Cardiac atrium fibroblast (primary cell): ENCODE results near the gene KLK8. TPM values are rescaled to one million over a fixed set of nuclear protein-coding genes. Genes with fewer than 3 reads are reported as not detected.

Source experiments
- total RNA-seq: library from RNA; depleted of rRNA; stranded (reverse); fragments of >200 nt; gene quantifications from 2 replicates; pipeline ENCODE4 v1.2.3, GENCODE V29; 2015

The KLK8 gene, protein sequence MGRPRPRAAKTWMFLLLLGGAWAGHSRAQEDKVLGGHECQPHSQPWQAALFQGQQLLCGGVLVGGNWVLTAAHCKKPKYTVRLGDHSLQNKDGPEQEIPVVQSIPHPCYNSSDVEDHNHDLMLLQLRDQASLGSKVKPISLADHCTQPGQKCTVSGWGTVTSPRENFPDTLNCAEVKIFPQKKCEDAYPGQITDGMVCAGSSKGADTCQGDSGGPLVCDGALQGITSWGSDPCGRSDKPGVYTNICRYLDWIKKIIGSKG
- total RNA-seq: not detected in 2 replicates

DNA sequence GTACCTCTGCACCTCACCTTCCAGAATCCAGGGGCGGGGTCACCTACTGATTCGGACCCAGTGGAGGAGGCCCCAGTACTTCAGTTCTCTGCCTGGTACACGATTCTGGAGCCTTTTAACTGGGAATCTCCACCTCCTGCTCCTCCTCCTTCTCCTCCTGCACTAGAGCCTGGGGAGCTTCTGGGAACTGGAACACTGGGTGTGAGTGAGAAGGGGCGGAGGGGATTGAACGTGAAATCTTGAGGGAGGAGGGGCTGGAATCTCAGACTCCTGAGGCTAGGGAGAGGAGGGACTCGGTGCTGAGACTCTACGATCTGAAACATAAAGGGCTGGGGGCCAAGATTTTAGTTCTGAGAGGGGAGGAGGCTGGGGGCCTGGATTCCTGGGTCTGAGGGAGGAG lies at the start of gene KLK8:
TSS of gene KLK8 (minus strand) at position 90 of the 400 bp plus-strand sequence. CDS start 437 bp downstream, outside the sequence.

DNA sequence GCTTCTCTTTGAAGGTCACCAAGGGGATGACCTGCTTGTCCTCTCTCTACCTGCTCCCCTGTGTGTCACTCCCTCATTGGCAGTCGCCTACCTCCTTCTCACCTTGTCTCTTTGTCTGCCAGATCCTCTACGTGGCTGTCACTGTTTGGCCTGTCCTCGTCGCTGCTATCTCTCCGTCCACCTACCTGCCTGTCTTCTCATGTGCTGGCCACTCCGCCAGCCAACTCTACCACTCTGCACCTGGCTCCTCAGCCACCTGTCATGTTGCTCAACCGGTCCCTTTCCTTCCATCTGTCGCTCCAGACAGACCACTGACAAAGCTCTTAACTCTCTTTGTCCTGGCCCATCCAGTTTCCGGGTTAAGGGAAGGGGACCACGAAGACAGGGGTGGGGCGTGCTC lies 33.3 kb upstream of the KLK8 start, which contains the start of gene KLK12:
TSS of gene KLK12 (minus strand) at position 299 of the 400 bp plus-strand sequence. CDS start 381 bp downstream, outside the sequence.

DNA sequence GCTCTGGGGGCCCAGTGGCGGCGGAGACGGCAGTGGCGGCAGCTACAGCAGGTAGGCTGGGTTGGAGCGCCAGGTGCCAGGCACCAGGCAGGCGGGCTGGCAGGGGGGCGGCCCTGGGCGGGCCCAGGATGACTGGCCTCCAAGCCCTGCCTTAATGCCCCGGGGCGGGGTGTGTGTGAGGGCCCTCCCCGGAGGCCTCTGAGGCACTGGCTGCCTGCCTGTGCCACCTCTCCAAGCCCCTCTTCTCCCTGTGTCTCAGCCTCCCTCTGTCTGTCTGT lies 25.1 kb upstream of the KLK8 start, which contains the start of gene KLK11:
TSS of gene KLK11 (minus strand) at position 63 of the 278 bp plus-strand sequence. CDS start 985 bp downstream, outside the sequence.

DNA sequence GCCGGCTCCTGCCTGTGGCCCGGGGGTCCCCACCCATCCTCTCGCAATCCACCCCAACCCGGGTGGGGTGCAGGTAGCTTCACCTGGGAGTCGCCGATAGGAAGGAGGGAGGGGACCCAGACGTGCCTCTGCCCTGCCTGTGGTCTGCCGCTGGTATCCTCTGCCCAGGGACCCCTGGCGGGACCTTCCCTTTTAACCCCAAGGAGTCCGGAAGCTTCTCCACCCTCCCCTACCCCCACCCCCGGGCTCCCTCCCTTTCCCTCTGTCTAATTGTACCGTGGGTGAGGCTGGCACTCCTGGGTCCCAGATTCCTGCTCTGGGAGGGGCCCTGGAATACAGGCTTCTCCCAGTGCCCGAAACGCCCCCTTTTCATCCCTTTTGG lies 18.1 kb upstream of the KLK8 start, which contains the start of gene KLK10:
TSS of gene KLK10 (minus strand) at position 166 of the 382 bp plus-strand sequence. CDS start 579 bp downstream, outside the sequence.

DNA sequence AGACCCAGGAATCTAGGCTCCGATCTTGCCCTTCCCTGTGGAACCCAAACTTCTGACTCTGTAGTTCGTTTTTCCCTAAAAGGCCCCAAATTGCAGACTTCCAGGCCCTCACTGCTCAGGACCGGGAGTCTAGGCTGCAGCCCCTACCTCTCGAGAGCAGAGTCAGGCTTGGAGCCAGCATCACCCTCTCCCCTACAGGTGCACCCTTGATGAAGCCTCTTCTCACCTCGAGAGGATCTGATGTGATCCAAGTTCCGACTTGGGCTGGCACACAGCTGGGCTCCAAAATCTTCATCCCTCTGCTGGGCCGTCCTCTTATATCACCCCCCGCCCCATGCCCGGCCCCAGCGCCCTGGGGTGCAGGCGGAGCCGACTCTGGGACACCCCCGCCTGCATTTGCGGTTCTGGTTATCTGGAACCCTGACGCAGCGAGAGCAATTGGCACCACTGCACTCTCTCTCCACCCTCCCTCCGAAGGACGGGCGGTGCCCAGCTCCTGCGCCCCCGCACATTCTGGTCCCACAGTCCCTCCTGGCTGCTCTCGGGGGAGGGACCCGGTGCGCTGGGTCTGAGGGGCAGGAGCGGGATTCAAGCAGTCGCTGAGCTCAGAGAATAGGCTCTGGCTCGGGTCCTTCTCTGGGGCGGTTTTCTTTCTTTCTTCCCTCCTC lies 17.6 kb downstream of the KLK8 start, which contains the start of gene KLK7:
TSS of gene KLK7 (minus strand) at position 293 of the 668 bp plus-strand sequence. CDS start 1,518 bp downstream, outside the sequence.

DNA sequence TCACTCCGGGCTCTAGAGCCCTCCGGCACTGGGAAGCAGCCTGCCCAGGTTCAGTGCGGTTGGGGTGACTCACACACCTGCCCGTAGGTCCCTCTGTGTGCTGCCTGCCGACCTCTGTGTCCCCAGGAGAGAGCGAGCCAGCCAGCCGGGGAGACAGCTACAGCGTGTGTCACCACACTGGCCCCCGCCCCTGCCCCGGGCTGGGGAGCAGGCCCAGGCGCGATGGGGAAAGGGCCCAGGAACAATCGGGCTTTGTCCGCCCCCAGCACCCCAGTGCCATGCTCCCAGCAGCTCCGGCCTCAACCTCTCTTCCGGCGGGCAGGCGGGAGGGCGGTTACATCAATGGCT lies 32.0 kb downstream of the KLK8 start, which contains the start of gene KLK6:
TSS of gene KLK6 (minus strand) at position 179 of the 348 bp plus-strand sequence. CDS start 1,487 bp downstream, outside the sequence.

DNA sequence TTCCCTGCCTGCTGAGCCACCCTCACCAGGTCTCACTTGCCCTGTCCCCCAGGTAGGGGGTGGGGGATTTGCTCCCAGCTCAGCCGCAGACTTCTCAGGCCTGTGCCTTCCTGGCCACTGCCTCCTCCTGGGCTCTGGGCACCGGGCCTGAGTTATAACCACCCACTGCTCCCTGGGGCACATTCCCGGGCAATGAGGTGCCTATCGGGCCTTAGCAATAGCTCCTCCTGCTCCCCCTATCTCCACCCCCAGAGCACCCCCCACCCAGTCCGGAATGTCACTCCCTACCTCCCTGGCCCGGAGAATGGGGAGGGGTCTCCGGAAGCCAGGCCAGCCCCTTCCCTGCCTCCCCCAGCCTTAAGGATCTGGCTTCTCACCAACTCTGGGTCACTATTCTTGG lies 48.5 kb downstream of the KLK8 start, which contains the start of gene KLK5:
TSS of gene KLK5 (minus strand) at position 129 of the 400 bp plus-strand sequence. CDS start 381 bp downstream, outside the sequence.

Other genes starting within 250 kb of the KLK8 start
- gene GPR32, start 231.1 kb downstream of the KLK8 start, total RNA-seq: not detected in 2 replicates
- not detected in 2 replicates for gene ACP4, start 211.2 kb downstream of the KLK8 start, total RNA-seq
- gene KLK1, start 177.8 kb downstream of the KLK8 start, total RNA-seq: not detected in 2 replicates
- gene KLK15, start 168.0 kb downstream of the KLK8 start, total RNA-seq: not detected in 2 replicates
- not detected in 2 replicates for gene KLK3, start 146.7 kb downstream of the KLK8 start, total RNA-seq
- gene KLK2, start 128.2 kb downstream of the KLK8 start, total RNA-seq: not detected in 2 replicates
- gene KLK4, start 90.2 kb downstream of the KLK8 start, total RNA-seq: not detected in 2 replicates
- gene KLK5, start 48.6 kb downstream of the KLK8 start, total RNA-seq: not detected in 2 replicates
- not detected in 2 replicates for gene KLK6, start 32.0 kb downstream of the KLK8 start, total RNA-seq
- gene KLK7, start 17.7 kb downstream of the KLK8 start, total RNA-seq: not detected in 2 replicates
- not detected in 2 replicates for gene KLK10, start 18.1 kb upstream of the KLK8 start, total RNA-seq
- not detected in 2 replicates for gene KLK11, start 25.0 kb upstream of the KLK8 start, total RNA-seq
- gene KLK12, start 33.4 kb upstream of the KLK8 start, total RNA-seq: not detected in 2 replicates
- gene KLK13, start 63.5 kb upstream of the KLK8 start, total RNA-seq: not detected in 2 replicates
- not detected in 2 replicates for gene KLK14, start 81.3 kb upstream of the KLK8 start, total RNA-seq
- gene CTU1, start 106.8 kb upstream of the KLK8 start, total RNA-seq: 8.3 and 12.5 TPM in 2 replicates
- gene SIGLEC9, start 123.3 kb upstream of the KLK8 start, total RNA-seq: not detected in 2 replicates
- gene SIGLEC7, start 140.7 kb upstream of the KLK8 start, total RNA-seq: not detected in 2 replicates
- not detected in 2 replicates for gene CD33, start 223.5 kb upstream of the KLK8 start, total RNA-seq
- not detected in 2 replicates for gene SIGLECL1, start 249.5 kb upstream of the KLK8 start, total RNA-seq